Neural progenitor cell (in vitro differentiated cells): ENCODE measurements around the gene ELOVL3. TPM values are rescaled to one million over a fixed set of nuclear protein-coding genes. Genes with fewer than 3 reads are reported as not detected.

ENCODE experiments used
- DNase-seq: peaks from one replicate; pipeline ENCODE4 v3.0.0-alpha.2; 2016; ENCODE audit warnings: low spot score
- H2AFZ ChIP-seq: fragments of 200-600 bp; sonication (generic); replicated peaks from 2 replicates; pipeline ENCODE4 v1.6.1; 2016; ENCODE audit warnings: antibody characterized with exemption
- H3F3A ChIP-seq: fragments of 200-600 bp; sonication (generic); 2 replicates; pipeline ENCODE4 v1.6.1; 2016; ENCODE audit warnings: antibody characterized with exemption, low read depth
- H3K27ac ChIP-seq: fragments of 200-600 bp; sonication (generic); 2 replicates; pipeline ENCODE4 v1.5.1; 2016; ENCODE audit warnings: mild to moderate bottlenecking
- H3K27me3 ChIP-seq: fragments of 200-600 bp; sonication (generic); 2 replicates; pipeline ENCODE4 v1.6.1; 2016; ENCODE audit warnings: mild to moderate bottlenecking, moderate library complexity
- H3K36me3 ChIP-seq: fragments of 200-600 bp; sonication (generic); 2 replicates; pipeline ENCODE4 v1.5.1; 2016
- H3K4me1 ChIP-seq: fragments of 200-600 bp; sonication (generic); 2 replicates; pipeline ENCODE4 v1.6.1; 2016; ENCODE audit warnings: mixed run types
- H3K4me2 ChIP-seq: fragments of 200-600 bp; sonication (generic); 2 replicates; pipeline ENCODE4 v1.6.1; 2016
- H3K4me3 ChIP-seq: fragments of 200-600 bp; sonication (generic); 2 replicates; pipeline ENCODE4 v1.5.1; 2016
- H3K79me2 ChIP-seq: fragments of 200-600 bp; sonication (generic); 2 replicates; pipeline ENCODE4 v1.6.1; 2016; ENCODE audit warnings: low read depth
- H3K9ac ChIP-seq: fragments of 200-600 bp; sonication (generic); 2 replicates; pipeline ENCODE4 v1.6.1; 2016
- H3K9me3 ChIP-seq: fragments of 200-600 bp; sonication (generic); 2 replicates; pipeline ENCODE4 v1.5.1; 2016; ENCODE audit warnings: low read depth
- H4K20me1 ChIP-seq: fragments of 200-600 bp; sonication (generic); 2 replicates; pipeline ENCODE4 v1.6.1; 2016; ENCODE audit warnings: low read depth
- H3K27ac Mint-ChIP-seq: 3 replicates; pipeline ENCODE4 v1.8.0; 2021; ENCODE audit warnings: mixed read lengths
- H3K27me3 Mint-ChIP-seq: 2 replicates; pipeline ENCODE4 v1.8.0; 2022; ENCODE audit warnings: low read depth, mild to moderate bottlenecking, inconsistent platforms, moderate library complexity, mixed read lengths; ENCODE audit not compliant: insufficient read depth
- H3K36me3 Mint-ChIP-seq: 3 replicates; pipeline ENCODE4 v1.8.0; 2021; ENCODE audit warnings: mixed read lengths
- H3K4me1 Mint-ChIP-seq: 3 replicates; pipeline ENCODE4 v1.8.0; 2021; ENCODE audit warnings: mixed read lengths
- H3K4me3 Mint-ChIP-seq: 3 replicates; pipeline ENCODE4 v1.8.0; 2021; ENCODE audit warnings: mild to moderate bottlenecking, moderate library complexity, mixed read lengths
- H3K9me3 Mint-ChIP-seq: 3 replicates; pipeline ENCODE4 v1.8.0; 2020; ENCODE audit warnings: mixed read lengths
- CTCF ChIP-seq: fragments of 200-600 bp; sonication (generic); IDR thresholded peaks from 2 replicates; pipeline ENCODE4 v1.5.1; 2017; ENCODE audit warnings: antibody characterized with exemption, mild to moderate bottlenecking
- EZH2 ChIP-seq: fragments of 200-600 bp; sonication (generic); IDR thresholded peaks from 2 replicates; pipeline ENCODE4 v1.6.1; 2017; ENCODE audit warnings: antibody characterized with exemption, mild to moderate bottlenecking, moderate library complexity
- EZH2phosphoT487 ChIP-seq: fragments of 200-600 bp; sonication (generic); IDR thresholded peaks from 2 replicates; pipeline ENCODE4 v1.6.1; 2017; ENCODE audit warnings: antibody characterized with exemption
- total RNA-seq: library from RNA; depleted of rRNA; stranded (reverse); fragments of >200 nt; gene quantifications from 2 replicates; pipeline ENCODE4 v1.2.3, GENCODE V29; 2015; ENCODE audit warnings: low replicate concordance

The ELOVL3 gene, protein sequence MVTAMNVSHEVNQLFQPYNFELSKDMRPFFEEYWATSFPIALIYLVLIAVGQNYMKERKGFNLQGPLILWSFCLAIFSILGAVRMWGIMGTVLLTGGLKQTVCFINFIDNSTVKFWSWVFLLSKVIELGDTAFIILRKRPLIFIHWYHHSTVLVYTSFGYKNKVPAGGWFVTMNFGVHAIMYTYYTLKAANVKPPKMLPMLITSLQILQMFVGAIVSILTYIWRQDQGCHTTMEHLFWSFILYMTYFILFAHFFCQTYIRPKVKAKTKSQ
- total RNA-seq, result 0.40 TPM in 1 of 2 replicates, not detected in the other

- Histone ChIP-seq H3K27ac (no peak within 1 kb of the TSS), H3K9ac (no peak within 1 kb of the TSS), H3K27me3 (peaks cover 100% of the 10 kb centered on the region), H4K20me1 (no peaks in the 10 kb centered on the region), H3K4me2 (peak within 1 kb of the TSS; percentile 68), H3K9me3 (no peaks in the 10 kb centered on the region), H2AFZ (peak within 1 kb of the TSS; percentile 80), H3K36me3 (no peaks in the 10 kb centered on the region), H3K79me2 (no peaks in the 10 kb centered on the region), H3K4me1 (no peaks in the 10 kb centered on the region), H3K4me3 (peak within 1 kb of the TSS; percentile 33), H3F3A (peaks cover 10% of the 10 kb centered on the region)
- H3K9me3 Mint-ChIP-seq, result peaks cover 2% of the 10 kb centered on the region
- peaks cover 24% of the 10 kb centered on the region for H3K27me3 Mint-ChIP-seq
- peak; percentile 97 for DNase-seq
- peaks cover 14% of the 10 kb centered on the region for H3K4me1 Mint-ChIP-seq
- TF ChIP-seq CTCF, result no peak
- peak; percentile 39 for TF ChIP-seq EZH2
- peak; percentile 34 for TF ChIP-seq EZH2phosphoT487
- H3K4me3 Mint-ChIP-seq, result peak within 1 kb of the TSS; percentile 80
- no peaks in the 10 kb centered on the region for H3K36me3 Mint-ChIP-seq
- H3K27ac Mint-ChIP-seq, result peak within 1 kb of the TSS; percentile 27
These were observed at the start of gene ELOVL3 for GRCh38 chr10:102225646-102226541. TSS of gene ELOVL3 (plus strand) at chr10:102226299. CDS start at chr10:102226549, 250 bp downstream.

GRCh38 chr10:102184606-102185005 is 41.5 kb upstream of the ELOVL3 start:
- Histone ChIP-seq H3K4me2 (no peak overlapping the region), H3K4me1 (peaks cover 17% of the 10 kb centered on the region), H3K9me3 (no peaks in the 10 kb centered on the region), H4K20me1 (no peaks in the 10 kb centered on the region), H3K27ac (no peak overlapping the region), H3K9ac (no peak overlapping the region), H3K4me3 (no peak overlapping the region), H2AFZ (no peak overlapping the region), H3K27me3 (no peaks in the 10 kb centered on the region), H3K36me3 (no peaks in the 10 kb centered on the region), H3K79me2 (no peaks in the 10 kb centered on the region), H3F3A (peaks cover 12% of the 10 kb centered on the region)
- Mint-ChIP-seq H3K27ac (no peak overlapping the region), H3K4me3 (no peak overlapping the region), H3K4me1 (no peaks in the 10 kb centered on the region), H3K36me3 (no peaks in the 10 kb centered on the region), H3K27me3 (no peaks in the 10 kb centered on the region), H3K9me3 (peaks cover 7% of the 10 kb centered on the region)
- no peak for TF ChIP-seq EZH2phosphoT487
- no peak for TF ChIP-seq EZH2
- DNase-seq, result no peak

DNA sequence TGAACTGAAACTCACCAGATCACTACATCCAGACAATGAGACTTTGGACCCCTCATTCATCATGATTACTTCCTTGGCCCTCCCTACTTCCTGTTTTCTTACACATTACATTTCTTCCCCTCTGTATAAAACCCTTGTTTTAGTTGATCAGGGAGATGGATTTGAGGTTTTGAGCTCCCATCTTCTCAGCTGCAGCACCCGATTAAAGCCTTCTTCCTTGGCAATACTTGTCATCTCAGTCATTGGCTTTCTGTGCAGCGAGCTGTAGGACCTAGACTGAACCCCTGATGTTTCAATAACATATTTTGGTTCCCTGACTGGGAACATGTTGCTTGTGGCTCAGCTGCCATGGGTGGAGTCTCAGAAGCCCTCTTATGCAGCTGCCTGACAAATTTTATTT is 40.8 kb upstream of the ELOVL3 start:
- Histone ChIP-seq H3K79me2 (no peaks in the 10 kb centered on the region), H4K20me1 (no peaks in the 10 kb centered on the region), H3K4me1 (peaks cover 17% of the 10 kb centered on the region), H3K27ac (no peak overlapping the region), H3F3A (peaks cover 12% of the 10 kb centered on the region), H3K4me2 (no peak overlapping the region), H3K9me3 (peaks cover 6% of the 10 kb centered on the region), H3K4me3 (no peak overlapping the region), H3K36me3 (no peaks in the 10 kb centered on the region), H3K9ac (no peak overlapping the region), H3K27me3 (no peaks in the 10 kb centered on the region), H2AFZ (no peak overlapping the region)
- no peak for TF ChIP-seq EZH2phosphoT487
- H3K27ac Mint-ChIP-seq, result no peak overlapping the region
- no peak for DNase-seq
- peaks cover 7% of the 10 kb centered on the region for H3K9me3 Mint-ChIP-seq
- no peaks in the 10 kb centered on the region for H3K4me1 Mint-ChIP-seq
- no peak overlapping the region for H3K4me3 Mint-ChIP-seq
- no peaks in the 10 kb centered on the region for H3K36me3 Mint-ChIP-seq
- H3K27me3 Mint-ChIP-seq, result no peaks in the 10 kb centered on the region

DNA sequence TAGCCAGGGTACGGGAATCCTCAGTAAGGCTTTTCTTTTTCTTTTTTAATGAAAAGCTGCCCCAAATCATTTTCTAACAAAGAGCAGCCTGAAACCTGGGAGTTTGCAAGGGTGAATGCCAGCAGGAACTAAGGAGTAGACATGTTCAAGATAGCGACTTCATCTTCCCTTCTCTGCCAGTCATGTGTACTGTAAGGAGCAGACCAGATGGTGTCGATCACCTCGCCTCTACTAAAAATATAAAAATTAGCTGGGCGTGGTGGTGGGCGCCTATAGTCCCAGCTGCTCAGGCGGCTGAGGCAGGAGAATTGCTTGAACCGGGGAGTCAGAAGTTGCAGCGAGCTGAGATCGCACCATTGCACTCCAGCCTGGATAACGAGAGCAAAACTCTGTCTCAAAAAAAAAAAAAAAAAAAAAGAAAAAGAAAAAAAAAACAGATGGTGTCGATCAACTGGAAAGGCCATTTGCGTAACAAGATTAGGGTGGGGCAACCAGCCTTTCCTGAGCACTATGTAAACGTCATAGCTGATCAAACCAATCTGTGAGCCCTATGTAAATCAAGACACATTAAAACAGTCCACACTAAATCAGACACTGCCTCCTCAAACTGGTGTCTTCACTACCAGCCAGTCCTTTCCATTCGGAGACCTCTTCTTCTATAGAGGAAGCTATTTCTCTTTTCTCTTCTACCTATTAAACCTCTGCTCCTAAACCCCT is 40.1 kb upstream of the ELOVL3 start:
- H3K4me1 Mint-ChIP-seq, result no peaks in the 10 kb centered on the region
- no peak for DNase-seq
- H3K4me1 ChIP-seq, result peaks cover 17% of the 10 kb centered on the region
- H3K36me3 ChIP-seq, result no peaks in the 10 kb centered on the region
- peaks cover 10% of the 10 kb centered on the region for H3K9me3 ChIP-seq
- H3K9me3 Mint-ChIP-seq, result peaks cover 11% of the 10 kb centered on the region
- no peak overlapping the region for H3K27ac ChIP-seq
- no peaks in the 10 kb centered on the region for H3K27me3 Mint-ChIP-seq
- no peaks in the 10 kb centered on the region for H3K79me2 ChIP-seq
- no peak overlapping the region for H3K4me2 ChIP-seq
- H4K20me1 ChIP-seq, result no peaks in the 10 kb centered on the region
- H2AFZ ChIP-seq, result no peak overlapping the region
- H3K4me3 ChIP-seq, result no peak overlapping the region
- H3K9ac ChIP-seq, result no peak overlapping the region
- TF ChIP-seq CTCF, result no peak
- TF ChIP-seq EZH2, result no peak
- no peak for TF ChIP-seq EZH2phosphoT487
- no peaks in the 10 kb centered on the region for H3K36me3 Mint-ChIP-seq
- H3K4me3 Mint-ChIP-seq, result no peak overlapping the region
- peaks cover 12% of the 10 kb centered on the region for H3F3A ChIP-seq
- H3K27ac Mint-ChIP-seq, result no peak overlapping the region
- no peaks in the 10 kb centered on the region for H3K27me3 ChIP-seq
